A549 treated with CpdA at 1 μM for 4 hours (cell line): Measurements from ENCODE around the gene REST. TPM values are rescaled to one million over a fixed set of nuclear protein-coding genes. Genes with fewer than 3 reads are reported as not detected.

Experiments used
- total RNA-seq: library from RNA; stranded (reverse); fragments of 200-300 nt; extraction: Qiagen RNA extraction; gene quantifications from 5 replicates; pipeline ENCODE4 v1.2.3, GENCODE V29; 2022; ENCODE audit warnings: low read depth

Gene REST
- 6.8 to 9.4 TPM (median 7.4 TPM) in 5 replicates for total RNA-seq

GRCh38 chr4:56907489-56908205, at the start of gene REST:
Gene REST (plus strand): TSS chr4:56907900. CDS start chr4:56910639, 2,739 bp downstream.

GRCh38 chr4:56977321-56978012, 69.8 kb downstream of the REST start, which contains the start of gene NOA1:
Gene NOA1 (minus strand): TSS chr4:56977606. CDS start chr4:56977585, 21 bp downstream.

GRCh38 chr4:56978750-56979303, 71.1 kb downstream of the REST start, which contains the start of gene POLR2B:
Gene POLR2B (plus strand): TSS chr4:56978896. CDS start chr4:56978986, 90 bp downstream.

Other genes starting within 250 kb of the REST start
- gene HOPX, start 226.6 kb upstream of the REST start, total RNA-seq, result not detected in 5 replicates
- gene SPINK2, start 86.2 kb upstream of the REST start, total RNA-seq, result not detected in 5 replicates
- 14.4 to 17.0 TPM (median 16.1 TPM) in 5 replicates for gene NOA1, start 69.7 kb downstream of the REST start, total RNA-seq
- gene POLR2B, start 71.0 kb downstream of the REST start, total RNA-seq, result 69.7 to 79.2 TPM (median 70.1 TPM) in 5 replicates
- 191 to 299 TPM (median 243 TPM) in 5 replicates for gene IGFBP7, start 202.5 kb downstream of the REST start, total RNA-seq